Measurements from ENCODE around the gene TNFAIP3. TPM values are rescaled to one million over a fixed set of nuclear protein-coding genes. Genes with fewer than 3 reads are reported as not detected.
A peak's percentile ranks its signal among the peaks of the same experiment; 100 is the strongest.

Gene TNFAIP3
- total RNA-seq, 1 experiment from 2014 or later: 7.8 TPM

DNA sequence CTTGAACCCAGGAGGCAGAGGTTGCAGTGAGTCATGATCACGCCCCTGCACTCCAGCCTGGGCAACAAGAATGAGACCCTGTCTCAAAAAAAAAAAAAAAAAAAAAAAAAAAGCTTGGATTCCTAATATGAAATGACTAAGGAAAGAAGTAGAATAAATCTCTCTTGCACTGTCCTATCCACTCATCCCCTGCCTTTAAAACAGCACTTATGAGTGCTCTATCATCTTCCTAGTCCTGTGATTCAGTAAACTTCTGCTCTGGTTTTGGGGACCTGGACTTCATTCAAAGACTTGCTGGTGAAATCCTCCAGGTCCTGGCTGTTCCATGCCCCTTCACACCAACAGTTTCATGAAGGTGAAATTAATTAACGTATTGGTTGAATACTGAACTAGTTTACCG is 29.6 kb downstream of the TNFAIP3 start:
- no peak for DNase-seq (ENCODE audit: low read depth in 1 of 2, low spot score in 2 of 2)
- H3K9me3 ChIP-seq (replicated peaks): no peaks in the 10 kb centered on the region
- no peaks in the 10 kb centered on the region for H3K27me3 ChIP-seq (replicated peaks)
- no peak overlapping the region for H3K4me3 ChIP-seq
- H3K4me1 ChIP-seq (replicated peaks): peaks cover 16% of the 10 kb centered on the region
- H3K27ac ChIP-seq: no peak overlapping the region
- no peaks in the 10 kb centered on the region for H3K36me3 ChIP-seq

- DNase-seq (ENCODE audit: low read depth in 1 of 2, low spot score in 2 of 2): peak in 1 of 2 experiments; percentile 38
- Histone ChIP-seq H3K4me3 (no peak overlapping the region), H3K9me3 (replicated peaks) (no peaks in the 10 kb centered on the region), H3K27me3 (replicated peaks) (no peaks in the 10 kb centered on the region), H3K27ac (peak overlapping the region; percentile 35), H3K36me3 (no peaks in the 10 kb centered on the region), H3K4me1 (replicated peaks) (peaks cover 19% of the 10 kb centered on the region)
These were observed 33.8 kb downstream of the TNFAIP3 start for GRCh38 chr6:137900815-137901214.

DNA sequence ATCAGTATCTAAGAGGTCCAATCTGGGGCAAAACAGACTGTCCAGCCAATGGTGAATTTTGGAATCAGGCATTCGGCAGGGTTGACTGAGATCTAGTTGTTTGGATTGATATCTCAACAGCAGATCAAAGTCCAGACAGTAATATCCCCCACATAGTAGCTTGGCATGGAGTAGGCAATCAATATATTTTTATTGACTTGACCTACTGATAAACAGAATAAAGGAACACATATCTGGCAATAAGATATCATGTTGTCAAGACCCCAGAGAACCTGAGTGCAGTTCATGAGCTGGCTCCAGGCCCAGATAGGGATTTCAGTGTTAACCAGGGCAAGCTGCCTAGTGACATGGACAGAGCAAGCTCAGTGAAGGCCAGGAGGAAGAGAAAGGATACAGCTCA is 34.4 kb downstream of the TNFAIP3 start:
- Histone ChIP-seq H3K4me1 (replicated peaks) (peaks cover 19% of the 10 kb centered on the region), H3K27me3 (replicated peaks) (no peaks in the 10 kb centered on the region), H3K9me3 (replicated peaks) (no peaks in the 10 kb centered on the region), H3K27ac (peak overlapping the region; percentile 35), H3K36me3 (no peaks in the 10 kb centered on the region), H3K4me3 (no peak overlapping the region)
- DNase-seq (ENCODE audit: low read depth in 1 of 2, low spot score in 2 of 2): no peak

GRCh38 chr6:137902699-137903098 is 35.6 kb downstream of the TNFAIP3 start:
- Histone ChIP-seq H3K9me3 (replicated peaks) (no peaks in the 10 kb centered on the region), H3K36me3 (no peaks in the 10 kb centered on the region), H3K4me1 (replicated peaks) (peaks cover 19% of the 10 kb centered on the region), H3K4me3 (no peak overlapping the region), H3K27me3 (replicated peaks) (no peaks in the 10 kb centered on the region), H3K27ac (no peak overlapping the region)
- DNase-seq (ENCODE audit: low read depth in 1 of 2, low spot score in 2 of 2): no peak

GRCh38 chr6:137903274-137903932 is 36.3 kb downstream of the TNFAIP3 start:
- Histone ChIP-seq H3K4me3 (no peak overlapping the region), H3K27me3 (replicated peaks) (no peaks in the 10 kb centered on the region), H3K9me3 (replicated peaks) (no peaks in the 10 kb centered on the region), H3K27ac (no peak overlapping the region), H3K36me3 (no peaks in the 10 kb centered on the region), H3K4me1 (replicated peaks) (peaks cover 20% of the 10 kb centered on the region)
- DNase-seq (ENCODE audit: low read depth in 1 of 2, low spot score in 2 of 2): no peak

DNA sequence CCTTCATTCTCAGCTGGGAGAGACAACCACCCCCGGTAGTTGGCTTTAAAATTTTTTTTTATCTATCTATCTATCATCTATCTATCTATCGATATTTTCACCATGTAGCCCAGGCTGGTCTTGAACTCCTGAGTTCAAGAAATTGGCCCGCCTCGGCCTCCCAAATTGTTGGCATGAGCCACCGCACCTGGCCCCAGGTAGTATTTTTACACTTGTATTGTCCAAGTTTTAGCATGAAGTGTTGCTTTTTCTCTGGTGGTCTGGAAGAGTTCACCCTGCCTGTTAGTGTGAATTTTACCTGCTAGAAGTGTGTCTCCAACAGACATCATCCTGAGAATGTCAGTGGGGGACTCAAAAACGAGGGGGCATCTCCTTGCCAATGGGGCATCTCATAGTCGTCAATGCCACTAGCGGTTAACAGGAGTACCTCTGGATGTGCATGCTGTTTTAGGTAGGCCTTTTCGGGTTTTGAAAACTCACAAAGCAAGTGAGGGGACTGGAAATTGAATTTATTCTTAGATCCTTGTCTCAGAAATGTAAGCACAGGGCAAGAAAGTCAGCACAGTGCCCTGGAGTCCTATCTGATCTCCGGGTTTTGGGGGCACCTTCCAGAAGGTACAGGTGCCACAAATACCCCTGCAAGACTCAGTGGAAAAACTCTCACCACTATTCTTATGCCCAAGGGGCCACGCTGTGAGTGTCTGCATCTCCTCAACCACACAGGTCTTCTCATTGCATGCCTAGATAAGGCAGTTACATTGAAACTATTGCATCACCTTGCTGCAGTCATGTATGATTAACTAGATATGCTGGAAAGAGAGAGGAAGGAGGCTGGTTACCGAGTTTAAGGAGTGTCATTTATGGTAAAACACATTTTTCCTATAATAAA is 37.1 kb downstream of the TNFAIP3 start:
- Histone ChIP-seq H3K27ac (no peak overlapping the region), H3K27me3 (replicated peaks) (no peaks in the 10 kb centered on the region), H3K36me3 (no peaks in the 10 kb centered on the region), H3K4me1 (replicated peaks) (peaks cover 28% of the 10 kb centered on the region), H3K9me3 (replicated peaks) (no peaks in the 10 kb centered on the region), H3K4me3 (no peak overlapping the region)
- no peak for DNase-seq (ENCODE audit: low read depth in 1 of 2, low spot score in 2 of 2)

DNA sequence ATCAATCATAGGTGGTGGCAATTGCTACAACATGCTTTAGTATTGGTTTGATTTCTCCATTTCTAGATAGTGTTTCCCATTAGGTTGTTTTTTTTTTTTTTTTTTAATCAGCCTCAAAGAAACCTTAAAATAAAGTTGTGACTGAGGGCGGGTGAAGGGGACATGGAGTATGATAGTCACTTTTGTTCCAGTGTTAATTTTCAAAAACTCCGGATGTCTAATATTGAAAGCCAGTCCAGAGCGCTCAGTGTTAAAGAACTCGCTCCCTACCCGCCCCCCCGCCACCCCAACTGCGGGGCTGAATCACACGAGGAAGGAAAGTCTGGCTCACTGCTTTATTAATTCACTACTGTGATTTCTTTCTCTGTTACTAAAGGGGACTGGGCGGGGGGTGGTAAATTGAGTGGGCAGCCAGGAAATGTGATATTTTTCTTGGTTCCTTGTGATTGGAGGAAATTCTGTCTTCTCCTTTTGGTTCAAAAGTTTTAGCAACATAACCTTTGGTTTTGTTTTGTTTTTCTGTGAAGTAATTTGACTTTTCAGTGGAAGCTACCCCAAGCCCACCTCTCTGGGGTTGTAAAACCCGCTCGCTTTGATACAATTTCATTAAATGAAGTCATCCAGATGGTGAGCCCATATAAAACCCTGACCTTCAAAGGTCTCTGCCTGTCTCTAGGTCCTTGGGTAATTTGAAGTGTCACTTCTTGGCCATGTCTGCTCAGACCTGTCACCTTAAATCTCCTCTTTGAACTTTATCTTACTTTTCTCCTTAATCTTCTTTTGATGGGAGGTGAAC is 38.0 kb downstream of the TNFAIP3 start:
- Histone ChIP-seq H3K9me3 (replicated peaks) (no peaks in the 10 kb centered on the region), H3K36me3 (no peaks in the 10 kb centered on the region), H3K4me3 (no peak overlapping the region), H3K4me1 (replicated peaks) (peaks cover 29% of the 10 kb centered on the region), H3K27ac (no peak overlapping the region), H3K27me3 (replicated peaks) (no peaks in the 10 kb centered on the region)
- no peak for DNase-seq (ENCODE audit: low read depth in 1 of 2, low spot score in 2 of 2)

DNA sequence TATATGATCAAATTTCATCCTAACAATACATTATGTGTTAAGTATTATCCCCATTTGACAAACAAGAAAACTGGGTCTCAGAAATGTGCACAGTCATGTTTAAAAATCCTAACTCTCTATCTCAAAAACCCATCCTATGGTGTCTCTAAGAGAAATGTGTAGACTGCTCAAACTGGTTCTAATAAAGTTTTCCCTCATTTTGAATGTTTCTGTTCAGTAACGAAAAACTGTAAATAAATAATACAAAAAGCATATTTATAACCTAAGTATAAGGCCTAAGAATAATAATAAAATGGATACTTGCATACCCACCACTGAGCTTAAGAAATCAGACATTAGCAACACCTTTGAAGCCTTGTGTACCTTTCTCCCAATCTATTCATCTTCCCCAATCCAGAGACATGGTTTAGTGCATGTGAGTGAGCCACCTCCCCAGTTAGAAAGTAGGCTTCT is 39.0 kb downstream of the TNFAIP3 start:
- no peaks in the 10 kb centered on the region for H3K27me3 ChIP-seq (replicated peaks)
- no peak overlapping the region for H3K4me3 ChIP-seq
- peaks cover 22% of the 10 kb centered on the region for H3K4me1 ChIP-seq (replicated peaks)
- no peaks in the 10 kb centered on the region for H3K36me3 ChIP-seq
- H3K9me3 ChIP-seq (replicated peaks): no peaks in the 10 kb centered on the region
- no peak for DNase-seq (ENCODE audit: low read depth in 1 of 2, low spot score in 2 of 2)
- no peak overlapping the region for H3K27ac ChIP-seq

DNA sequence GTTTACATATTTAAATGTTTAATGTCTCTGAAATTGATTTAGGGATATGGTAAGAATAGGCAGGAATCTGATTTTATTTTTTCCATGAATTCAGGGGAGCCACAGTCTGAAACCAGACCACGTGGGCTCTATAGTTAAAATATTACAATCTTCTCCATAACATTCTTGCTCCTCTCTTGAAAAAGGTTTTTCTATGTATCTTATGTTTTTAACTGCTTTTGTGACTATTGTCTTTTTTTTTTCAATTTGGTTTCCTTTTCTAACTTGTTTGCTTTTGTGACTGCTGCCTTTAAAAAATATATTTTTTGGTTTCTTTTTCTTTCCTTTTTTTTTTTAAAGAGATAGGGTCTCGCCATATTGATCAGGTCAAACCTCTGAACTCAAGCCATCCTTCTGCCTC is 40.1 kb downstream of the TNFAIP3 start:
- no peak for DNase-seq (ENCODE audit: low read depth in 1 of 2, low spot score in 2 of 2)

GRCh38 chr6:137909533-137909932 is 42.5 kb downstream of the TNFAIP3 start:
- DNase-seq (ENCODE audit: low read depth in 1 of 2, low spot score in 2 of 2): no peak

More for the DNA sequence above, 40.1 kb downstream of the TNFAIP3 start:
- no peaks in the 10 kb centered on the region for H3K27me3 ChIP-seq (replicated peaks)
- no peaks in the 10 kb centered on the region for H3K9me3 ChIP-seq (replicated peaks)
- no peaks in the 10 kb centered on the region for H3K36me3 ChIP-seq
- no peak overlapping the region for H3K27ac ChIP-seq
- peaks cover 24% of the 10 kb centered on the region for H3K4me1 ChIP-seq (replicated peaks)
- H3K4me3 ChIP-seq: no peak overlapping the region

GRCh38 chr6:137910424-137910834 is 43.4 kb downstream of the TNFAIP3 start:
- no peak overlapping the region for H3K27ac ChIP-seq
- H3K27me3 ChIP-seq (replicated peaks): no peaks in the 10 kb centered on the region
- DNase-seq (ENCODE audit: low read depth in 1 of 2, low spot score in 2 of 2): no peak
- no peaks in the 10 kb centered on the region for H3K36me3 ChIP-seq
- 0 out of 2 replicates have a peak, but pooled peaks cover 2% of the 10 kb centered on the region for H3K9me3 ChIP-seq (replicated peaks)
- H3K4me3 ChIP-seq: no peak overlapping the region
- H3K4me1 ChIP-seq (replicated peaks): peaks cover 25% of the 10 kb centered on the region

More at GRCh38 chr6:137909533-137909932, 42.5 kb downstream of the TNFAIP3 start:
- Histone ChIP-seq H3K9me3 (replicated peaks) (0 out of 2 replicates have a peak, but pooled peaks cover 2% of the 10 kb centered on the region), H3K4me1 (replicated peaks) (peaks cover 29% of the 10 kb centered on the region), H3K36me3 (no peaks in the 10 kb centered on the region), H3K27ac (no peak overlapping the region), H3K4me3 (no peak overlapping the region), H3K27me3 (replicated peaks) (no peaks in the 10 kb centered on the region)

- Histone ChIP-seq H3K9me3 (replicated peaks) (0 out of 2 replicates have a peak, but pooled peaks cover 2% of the 10 kb centered on the region), H3K4me3 (no peak overlapping the region), H3K27ac (no peak overlapping the region), H3K36me3 (no peaks in the 10 kb centered on the region), H3K4me1 (replicated peaks) (peaks cover 24% of the 10 kb centered on the region), H3K27me3 (replicated peaks) (no peaks in the 10 kb centered on the region)
- no peak for DNase-seq (ENCODE audit: low read depth in 1 of 2, low spot score in 2 of 2)
These were observed 43.9 kb downstream of the TNFAIP3 start for GRCh38 chr6:137910843-137911456.

- peaks cover 24% of the 10 kb centered on the region for H3K4me1 ChIP-seq (replicated peaks)
- H3K36me3 ChIP-seq: no peaks in the 10 kb centered on the region
- H3K27me3 ChIP-seq (replicated peaks): no peaks in the 10 kb centered on the region
These were observed 44.7 kb downstream of the TNFAIP3 start for GRCh38 chr6:137911675-137912191.

More at GRCh38 chr6:137911675-137912191, 44.7 kb downstream of the TNFAIP3 start:
- DNase-seq (ENCODE audit: low read depth in 1 of 2, low spot score in 2 of 2): no peak
- H3K9me3 ChIP-seq (replicated peaks): 0 out of 2 replicates have a peak, but pooled peaks cover 2% of the 10 kb centered on the region
- no peak overlapping the region for H3K27ac ChIP-seq
- H3K4me3 ChIP-seq: no peak overlapping the region

Measured in SJSA1 (cell line).